Heart left ventricle (tissue), 16 donors: Measurements from ENCODE around the gene ANKZF1. TPM values are rescaled to one million over a fixed set of nuclear protein-coding genes. Genes with fewer than 3 reads are reported as not detected.

Experiments
- ATAC-seq, 4 donors: fragments of 200-7000 bp; cut with Tn5 transposase; one replicate each; pipeline ENCODE4 v1.9.1; 2020 to 2022; ENCODE audit warnings: moderate library complexity in 4 of 4, mild to moderate bottlenecking in 3 of 4, moderate number of reproducible peaks in 1 of 4
- DNase-seq, 5 donors: peaks; one replicate each; pipeline ENCODE4 v3.0.0-alpha.2; 2020
- H3K27ac ChIP-seq, 12 donors: fragments of 200-600 bp; sonication (generic) in 4 of 12; one replicate each; pipeline versions ENCODE4 v1.5.0 to v1.8.0; 2016 to 2022; ENCODE audit warnings: mild to moderate bottlenecking in 2 of 12
- H3K27me3 ChIP-seq, 9 donors: fragments of 200-600 bp; sonication (generic) in 2 of 9; one replicate each; pipeline versions ENCODE4 v1.5.1 to v1.8.0; 2016 to 2022; ENCODE audit warnings: mild to moderate bottlenecking in 3 of 9
- H3K36me3 ChIP-seq, 9 donors: fragments of 200-600 bp; sonication (generic) in 2 of 9; one replicate each; pipeline versions ENCODE4 v1.5.0 to v1.8.0; 2018 to 2022; ENCODE audit warnings: mild to moderate bottlenecking in 2 of 9
- H3K4me1 ChIP-seq, 12 donors: fragments of 200-600 bp; sonication (generic) in 4 of 12; one replicate each; pipeline versions ENCODE4 v1.5.0 to v1.8.0; 2016 to 2022; ENCODE audit warnings: mild to moderate bottlenecking in 3 of 12
- H3K4me3 ChIP-seq, 12 donors: fragments of 200-600 bp; sonication (generic) in 4 of 12; one replicate each; pipeline versions ENCODE4 v1.5.0 to v1.8.0; 2017 to 2022; ENCODE audit warnings: mild to moderate bottlenecking in 9 of 12, moderate library complexity in 4 of 12
- H3K9me3 ChIP-seq, 12 donors: fragments of 200-600 bp; sonication (generic) in 4 of 12; one replicate each; pipeline versions ENCODE4 v1.5.0 to v1.8.0; 2016 to 2022; ENCODE audit warnings: mild to moderate bottlenecking in 1 of 12
- POLR2A ChIP-seq, 2 donors: fragments of 450-650 bp; IDR thresholded peaks; one replicate each; pipeline ENCODE4 v1.6.1; 2017; ENCODE audit warnings: antibody characterized with exemption in 2 of 2, mild to moderate bottlenecking in 2 of 2, moderate library complexity in 2 of 2
- WGBS, 4 donors: extraction: QIAGEN DNeasy Blood & Tissue Kit in 2 of 4; methylation state at CpG; one replicate each; pipeline versions ENCODE4 v1.1.5 to v1.1.7; 2013 to 2018; 5-methylcytosine and 5-hydroxymethylcytosine counted together
- intact Hi-C, 10 donors: fragments of 100-400 bp; cut with DNase I; formaldehyde crosslinking; loops; one replicate each; pipeline versions ENCODE4 v1.11.1 to v1.14.2; 2022
- polyA plus RNA-seq, 2 donors: library from polyadenylated mRNA; stranded (reverse); fragments of 200-250 nt; gene quantifications; one replicate each; pipeline ENCODE4 v1.2.3, GENCODE V29; 2013
- total RNA-seq, 9 donors: library from RNA; depleted of rRNA in 2 of 9; stranded (reverse); fragments of >200 nt in 2 of 9; fragmentation: NEBNext Ultra II Directional in 3 of 9; extraction: Animal tissue kit (Norgen Biotek cat#: 25700) in 3 of 9; gene quantifications; one replicate each; pipeline versions ENCODE4 v1.1.0 to v1.2.4, GENCODE V29; 2016 to 2023
- TF ChIP-seq, protein P1 (sequence below), 12 donors: fragments of 200-600 bp; sonication (generic) in 4 of 12; IDR thresholded peaks; one replicate each; pipeline versions ENCODE4 v1.5.0 to v1.8.0; 2018 to 2022; ENCODE audit warnings: antibody characterized with exemption in 12 of 12, mild to moderate bottlenecking in 5 of 12
- donor health status: ischemic (EF 13 %, LVEDD 7.1; RV severe dilation, severe dysfunction).
- donor health status: healthy with polysubstance abuse.
- donor health status: DM: no; HTN: yes; CAD: no.
- donor health status: DM: no; HTN: no; CAD: no.
- donor health status: ischemic (EF 25% LVEDD 6.9; RV normal size, moderate dysfunction).
- donor health status: ischemic (EF 25% LVEDD 5.7; RV mildly dilated, moderate dysfunction).
- donor health status: healthy.
- donor health status: DM: yes; HTN: yes; CAD: no.
- donor health status: ischemic (EF 35%, LVEDD 5.7; RV mildly dilated, moderate dysfunction).
- donor health status: nonischemic (EF 11% LVEDD 7.7; RV severe dilation, severe dysfunction).
- donor health status: DM: yes; HTN: yes; CAD: no.
- donor health status: PGD.
- donor health status: ischemic (EF 29% LVEDD 5.4; RV normal size, mild dysfunction).
- donor health status: nonischemic (EF 23%, LVEDD 6.1; RV moderate dilation, normal function).

ANKZF1 gene
- total and polyA plus RNA-seq, 11 donors, result 14.0 to 36.8 (median 26.3) TPM

DNA sequence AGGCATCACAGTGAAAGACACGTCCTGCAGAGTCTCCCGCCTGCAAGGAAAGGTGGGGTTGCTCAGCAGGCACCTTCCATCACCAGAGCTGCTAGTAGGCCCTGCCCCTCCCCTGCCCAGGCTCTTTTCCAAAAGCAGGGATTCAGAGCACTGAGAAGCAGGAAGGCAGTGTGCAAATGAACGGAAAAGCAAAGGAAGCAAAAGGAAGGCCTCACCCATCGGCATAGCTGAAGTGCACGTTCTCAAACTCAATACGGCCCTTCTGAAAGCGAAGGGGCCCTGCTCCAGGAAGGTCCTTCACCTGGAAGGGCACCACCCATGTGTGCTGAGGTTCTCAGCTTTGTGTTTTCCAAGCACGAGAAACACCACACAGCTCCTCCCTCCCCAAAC lies 16.6 kb upstream of the ANKZF1 start:
- intact Hi-C loops, result no loop called here
- H3K4me1 ChIP-seq, result peaks cover 0 to 28% (median 16%) of the 10 kb centered on the region in 12 donors
- no peak for DNase-seq
- no peak for ATAC-seq
- TF ChIP-seq, protein P1, sequence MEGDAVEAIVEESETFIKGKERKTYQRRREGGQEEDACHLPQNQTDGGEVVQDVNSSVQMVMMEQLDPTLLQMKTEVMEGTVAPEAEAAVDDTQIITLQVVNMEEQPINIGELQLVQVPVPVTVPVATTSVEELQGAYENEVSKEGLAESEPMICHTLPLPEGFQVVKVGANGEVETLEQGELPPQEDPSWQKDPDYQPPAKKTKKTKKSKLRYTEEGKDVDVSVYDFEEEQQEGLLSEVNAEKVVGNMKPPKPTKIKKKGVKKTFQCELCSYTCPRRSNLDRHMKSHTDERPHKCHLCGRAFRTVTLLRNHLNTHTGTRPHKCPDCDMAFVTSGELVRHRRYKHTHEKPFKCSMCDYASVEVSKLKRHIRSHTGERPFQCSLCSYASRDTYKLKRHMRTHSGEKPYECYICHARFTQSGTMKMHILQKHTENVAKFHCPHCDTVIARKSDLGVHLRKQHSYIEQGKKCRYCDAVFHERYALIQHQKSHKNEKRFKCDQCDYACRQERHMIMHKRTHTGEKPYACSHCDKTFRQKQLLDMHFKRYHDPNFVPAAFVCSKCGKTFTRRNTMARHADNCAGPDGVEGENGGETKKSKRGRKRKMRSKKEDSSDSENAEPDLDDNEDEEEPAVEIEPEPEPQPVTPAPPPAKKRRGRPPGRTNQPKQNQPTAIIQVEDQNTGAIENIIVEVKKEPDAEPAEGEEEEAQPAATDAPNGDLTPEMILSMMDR (IDR thresholded peaks at IDR 0.05), result no peak
- no peak for TF ChIP-seq POLR2A (IDR thresholded peaks at IDR 0.05)
- H3K36me3 ChIP-seq, result peaks cover 0 to 78% (median 64%) of the 10 kb centered on the region in 9 donors
- no peaks in the 10 kb centered on the region for H3K9me3 ChIP-seq
- WGBS, 4 donors, result 75 to 84% (median 82%) methylated on average over 8 of the region's 8 CpGs
- H3K27me3 ChIP-seq, result no peaks in the 10 kb centered on the region
- H3K4me3 ChIP-seq, result no peak overlapping the region
- H3K27ac ChIP-seq, result no peak overlapping the region

DNA sequence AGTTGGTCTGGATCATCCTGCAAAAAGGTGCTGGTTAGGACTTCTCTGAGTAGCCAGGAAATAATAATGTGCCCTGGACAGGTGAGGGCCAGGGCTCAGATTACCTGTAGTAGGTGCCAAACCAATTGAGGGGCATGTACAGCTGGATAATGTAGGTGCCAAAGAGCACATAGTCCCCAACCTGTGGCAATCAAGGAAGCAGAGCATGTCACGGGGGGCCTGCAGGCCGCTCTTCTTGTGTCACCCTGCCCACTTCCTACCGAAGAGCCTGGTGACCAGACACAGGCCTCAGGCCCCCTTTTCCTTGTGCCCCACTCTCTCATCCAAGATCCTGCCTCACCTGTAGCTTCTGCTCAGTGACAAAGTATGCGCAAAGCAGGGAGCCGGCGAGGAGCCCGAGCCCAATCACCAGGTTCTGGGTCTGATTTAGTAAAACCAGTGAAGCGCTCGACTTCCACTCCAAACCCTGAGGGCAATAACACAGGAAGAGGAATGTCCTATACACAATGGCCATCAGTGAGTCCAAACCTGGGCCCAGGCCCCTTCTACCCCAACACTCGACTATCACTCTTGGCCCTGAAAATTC lies 16.0 kb upstream of the ANKZF1 start:
- peaks cover 0 to 73% (median 60%) of the 10 kb centered on the region in 9 donors for H3K36me3 ChIP-seq
- TF ChIP-seq, protein P1 (IDR thresholded peaks at IDR 0.05), result no peak
- no peak for TF ChIP-seq POLR2A (IDR thresholded peaks at IDR 0.05)
- intact Hi-C loops, result no loop called here
- ATAC-seq (no peak), DNase-seq (peak in 1 of 5 donors; percentile 3)
- WGBS, 4 donors, result 92 to 95% (median 93%) methylated on average over 10 of the region's 10 CpGs
- peaks cover 0 to 28% (median 19%) of the 10 kb centered on the region in 12 donors for H3K4me1 ChIP-seq
- H3K4me3 ChIP-seq, result no peak overlapping the region
- no peak overlapping the region for H3K27ac ChIP-seq
- no peaks in the 10 kb centered on the region for H3K9me3 ChIP-seq
- no peaks in the 10 kb centered on the region for H3K27me3 ChIP-seq

DNA sequence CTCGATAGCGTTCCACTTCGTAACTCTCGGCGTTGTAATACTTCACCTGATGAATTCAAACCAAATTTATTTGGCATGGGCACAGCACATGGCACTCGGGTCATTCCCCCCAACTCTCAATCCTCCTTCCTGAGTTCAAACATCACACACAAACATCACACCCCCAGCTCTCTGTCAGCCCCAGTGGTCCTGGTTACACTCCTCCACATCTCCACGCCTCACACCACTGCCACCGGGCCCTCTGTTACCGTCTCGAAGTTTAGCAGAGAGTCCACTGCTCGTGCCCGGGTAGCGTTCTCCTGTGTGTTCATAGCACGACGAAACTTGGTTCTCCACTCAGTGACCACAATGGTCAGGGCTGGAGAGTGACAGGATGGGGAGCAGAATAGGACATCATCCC lies 15.5 kb upstream of the ANKZF1 start:
- Histone ChIP-seq H3K9me3 (no peaks in the 10 kb centered on the region), H3K4me1 (peaks cover 0 to 32% (median 21%) of the 10 kb centered on the region in 12 donors), H3K4me3 (no peak overlapping the region), H3K36me3 (peaks cover 0 to 67% (median 54%) of the 10 kb centered on the region in 9 donors), H3K27ac (no peak overlapping the region), H3K27me3 (no peaks in the 10 kb centered on the region)
- TF ChIP-seq, protein P1 (IDR thresholded peaks at IDR 0.05), result no peak
- TF ChIP-seq POLR2A (IDR thresholded peaks at IDR 0.05), result no peak
- intact Hi-C loops, result no loop called here
- no peak for ATAC-seq
- no peak for DNase-seq
- 95 to 96% (median 96%) methylated on average over 15 of the region's 15 CpGs for WGBS, 4 donors

DNA sequence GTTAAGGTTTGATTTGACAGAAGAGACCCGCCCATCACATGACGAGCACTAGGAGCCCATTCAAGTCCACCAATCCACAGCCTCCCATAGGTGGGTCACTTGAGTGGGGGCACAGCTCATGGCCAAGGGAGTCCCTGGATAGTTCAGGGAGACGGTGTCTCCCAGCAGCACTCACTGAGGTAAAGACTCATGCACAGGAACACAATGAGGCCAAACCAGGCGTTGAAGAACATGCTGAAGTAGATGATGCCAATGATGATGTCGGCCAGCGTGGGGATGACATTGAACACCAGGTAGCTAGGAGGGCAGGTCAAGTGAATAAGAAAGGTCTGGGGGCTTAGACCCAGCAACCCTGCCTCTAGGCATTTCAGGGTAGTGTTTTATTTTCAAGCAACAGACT lies 14.8 kb upstream of the ANKZF1 start:
- Histone ChIP-seq H3K4me1 (peaks cover 6 to 39% (median 28%) of the 10 kb centered on the region in 12 donors), H3K27me3 (no peaks in the 10 kb centered on the region), H3K36me3 (peaks cover 0 to 62% (median 51%) of the 10 kb centered on the region in 9 donors), H3K9me3 (no peaks in the 10 kb centered on the region), H3K27ac (no peak overlapping the region), H3K4me3 (no peak overlapping the region)
- WGBS, 4 donors, result 91 to 95% (median 93%) methylated on average over 6 of the region's 6 CpGs
- no peak for TF ChIP-seq POLR2A (IDR thresholded peaks at IDR 0.05)
- TF ChIP-seq, protein P1 (IDR thresholded peaks at IDR 0.05), result no peak
- ATAC-seq (no peak), DNase-seq (no peak)
- intact Hi-C loops, result loop anchor here in 4 of 10 donors (5.0 kb wide), 2 partner anchors 37 to 68 kb away; partner anchors contain the start of genes CNPPD1 (in 3 of the 4) and RETREG2 (in 3 of the 4)
